KG1 (cell line): ENCODE results near the gene TSR3.
"Not testable (repeated sequence)": the region's sequence is repeated elsewhere in the genome, so short reads cannot be mapped to it uniquely, and the experiment has no call there.

Experiments used
- DNase-seq: peaks from one replicate; lab custom pipeline; 2025; lab: John Stamatoyannopoulos, UW

The TSR3 gene

GRCh38 chr16:1337486-1337885 is 14.2 kb downstream of the TSR3 start:
- DNase-seq = no peak

DNA sequence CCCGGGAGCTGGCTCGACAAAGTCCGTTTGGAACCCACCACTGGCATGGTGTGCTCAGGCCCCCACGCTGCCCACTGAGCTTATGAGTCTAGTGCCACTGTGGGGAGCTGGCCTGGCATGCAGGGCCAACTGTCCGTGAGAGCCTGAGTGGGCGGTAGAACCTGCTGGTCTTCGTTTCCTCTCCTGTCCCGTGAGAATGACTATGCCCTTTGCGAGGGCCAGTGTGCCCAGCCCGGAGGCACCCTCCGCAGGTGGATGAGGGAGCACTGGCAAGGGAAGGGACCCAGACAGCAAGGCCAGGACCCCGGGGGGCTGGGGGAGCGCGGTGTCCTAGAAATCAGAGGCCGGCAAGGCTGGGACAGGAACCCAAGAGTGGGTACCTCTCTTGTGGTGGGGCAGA is 15.1 kb downstream of the TSR3 start:
- no peak for DNase-seq

GRCh38 chr16:1335996-1336395 is 15.7 kb downstream of the TSR3 start:
- DNase-seq = no peak

- no peak for DNase-seq
These were observed 16.3 kb downstream of the TSR3 start for GRCh38 chr16:1335211-1335971.

GRCh38 chr16:1334739-1335138 is 16.9 kb downstream of the TSR3 start:
- no peak for DNase-seq

GRCh38 chr16:1333854-1334700 is 17.6 kb downstream of the TSR3 start:
- DNase-seq = no peak

GRCh38 chr16:1333149-1333812 is 18.4 kb downstream of the TSR3 start, which contains the start of gene BAIAP3:
TSS of gene BAIAP3 (plus strand) at chr16:1333645. CDS start at chr16:1338550, 4,905 bp downstream.
- no peak for DNase-seq

GRCh38 chr16:1332618-1333148 is 19.0 kb downstream of the TSR3 start:
- DNase-seq = no peak

- DNase-seq = peak; percentile 10
These were observed 19.7 kb downstream of the TSR3 start for GRCh38 chr16:1331712-1332617.

- DNase-seq = no peak
These were observed 20.6 kb downstream of the TSR3 start for GRCh38 chr16:1330931-1331711.

DNA sequence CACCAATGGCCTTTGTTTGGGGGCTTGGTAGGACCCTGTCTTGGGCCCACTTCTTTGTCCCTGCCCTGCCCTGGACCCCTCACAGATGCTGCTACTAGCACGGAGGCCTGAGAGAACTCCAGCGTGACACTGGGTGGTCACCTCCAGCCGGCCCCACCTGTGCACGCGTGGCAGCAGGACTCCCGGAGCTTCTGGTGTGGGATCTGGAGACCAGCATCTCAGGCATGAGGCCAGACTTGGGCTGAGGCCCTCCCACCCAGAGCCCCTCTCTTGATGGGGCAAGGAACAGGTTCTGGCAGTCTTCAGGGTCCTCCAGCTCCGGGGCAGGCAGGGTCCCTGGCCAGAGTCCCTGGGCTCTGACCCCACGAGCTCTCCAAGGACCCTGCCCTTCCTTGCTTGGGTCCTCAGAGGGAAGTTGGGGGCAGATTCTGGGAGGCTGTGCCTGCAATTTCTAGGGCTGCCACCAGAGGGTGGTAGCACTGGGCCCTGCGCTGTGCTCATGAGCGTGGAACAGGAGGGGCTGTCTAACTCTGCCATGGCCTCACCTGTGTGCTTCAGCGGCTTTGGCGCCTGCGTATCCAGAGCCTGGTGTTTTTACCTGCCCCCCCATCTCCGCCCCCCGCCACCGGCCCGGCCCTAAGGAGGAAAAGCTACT is 21.3 kb downstream of the TSR3 start:
- no peak for DNase-seq

DNA sequence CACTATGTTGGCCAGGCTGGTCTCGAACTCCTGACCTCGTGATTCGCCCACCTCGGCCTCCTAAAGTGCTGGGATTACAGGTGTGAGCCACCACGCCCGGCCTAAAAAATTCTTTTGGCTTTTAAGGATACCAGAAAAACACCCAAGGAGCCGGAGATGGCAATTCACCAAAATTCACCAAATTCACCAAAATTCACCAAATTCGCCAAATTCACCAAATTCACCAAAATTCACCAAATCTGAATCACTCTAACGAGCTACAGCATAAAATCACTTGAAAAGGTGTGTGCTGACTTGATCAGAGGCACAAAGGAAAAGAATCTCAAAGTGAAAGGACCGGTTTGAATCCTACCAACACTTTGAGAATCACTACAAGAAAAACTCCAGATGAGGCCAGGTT is 22.7 kb downstream of the TSR3 start:
- not testable (repeated sequence) for DNase-seq

- not testable (repeated sequence) for DNase-seq
These were observed 23.5 kb downstream of the TSR3 start for GRCh38 chr16:1328136-1328535.

GRCh38 chr16:1327619-1327947 is 24.1 kb downstream of the TSR3 start:
- DNase-seq = no peak

- no peak for DNase-seq
These were observed 24.6 kb downstream of the TSR3 start for GRCh38 chr16:1326946-1327618.

- DNase-seq = no peak
These were observed 25.3 kb downstream of the TSR3 start for GRCh38 chr16:1326391-1326790.

DNA sequence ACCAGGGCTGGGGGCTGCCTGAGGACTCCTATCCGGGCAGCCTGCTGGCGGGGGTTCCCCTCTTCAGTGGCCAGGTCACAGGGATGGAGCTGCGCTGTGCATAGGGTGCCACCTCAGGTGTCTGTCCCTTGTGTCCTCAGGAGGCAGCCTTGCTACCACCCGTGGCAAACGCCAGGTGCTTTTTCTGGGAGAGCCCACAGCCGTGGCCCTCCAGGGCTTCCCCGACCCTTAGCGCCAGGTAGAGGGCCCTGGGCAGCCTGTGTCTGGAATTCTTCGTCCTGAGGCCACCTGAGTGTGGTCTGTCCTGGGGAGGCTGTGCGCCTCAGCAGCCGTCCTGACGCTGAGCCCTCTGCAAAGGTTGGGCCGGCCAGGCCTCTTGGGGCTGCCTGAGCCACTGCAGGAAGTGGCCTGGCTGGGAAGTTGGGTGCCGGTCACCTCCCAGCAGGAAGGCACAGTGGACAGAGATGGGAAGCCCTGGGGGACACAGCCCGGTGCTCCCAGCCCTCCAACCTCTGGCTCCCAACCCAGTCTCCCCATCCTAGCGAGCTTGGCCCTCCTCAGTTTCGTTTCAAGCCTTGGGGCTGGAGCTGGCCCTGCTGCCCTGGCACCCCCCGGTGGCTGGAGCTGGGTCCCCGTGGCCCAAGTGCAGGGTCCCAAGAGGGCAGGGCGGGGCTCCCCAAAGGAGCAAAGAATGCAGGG is 25.9 kb downstream of the TSR3 start:
- no peak for DNase-seq

DNA sequence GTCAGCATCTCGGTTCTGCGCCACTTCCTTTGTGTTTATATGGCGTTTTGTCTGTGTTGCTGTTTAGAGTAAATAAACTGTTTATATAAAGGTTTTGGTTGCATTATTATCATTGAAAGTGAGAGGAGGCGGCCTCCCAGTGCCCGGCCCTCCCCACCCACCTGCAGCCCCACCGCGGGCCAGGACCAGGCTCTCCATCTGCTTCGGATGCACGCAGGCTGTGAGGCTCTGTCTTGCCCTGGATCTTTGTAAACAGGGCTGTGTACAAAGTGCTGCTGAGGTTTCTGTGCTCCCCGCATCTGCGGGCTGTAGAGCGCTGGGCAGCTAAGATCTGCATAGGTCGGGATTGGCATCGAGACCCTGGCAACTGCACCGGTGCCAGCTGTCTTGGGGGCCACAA is 26.4 kb downstream of the TSR3 start:
- no peak for DNase-seq

DNA sequence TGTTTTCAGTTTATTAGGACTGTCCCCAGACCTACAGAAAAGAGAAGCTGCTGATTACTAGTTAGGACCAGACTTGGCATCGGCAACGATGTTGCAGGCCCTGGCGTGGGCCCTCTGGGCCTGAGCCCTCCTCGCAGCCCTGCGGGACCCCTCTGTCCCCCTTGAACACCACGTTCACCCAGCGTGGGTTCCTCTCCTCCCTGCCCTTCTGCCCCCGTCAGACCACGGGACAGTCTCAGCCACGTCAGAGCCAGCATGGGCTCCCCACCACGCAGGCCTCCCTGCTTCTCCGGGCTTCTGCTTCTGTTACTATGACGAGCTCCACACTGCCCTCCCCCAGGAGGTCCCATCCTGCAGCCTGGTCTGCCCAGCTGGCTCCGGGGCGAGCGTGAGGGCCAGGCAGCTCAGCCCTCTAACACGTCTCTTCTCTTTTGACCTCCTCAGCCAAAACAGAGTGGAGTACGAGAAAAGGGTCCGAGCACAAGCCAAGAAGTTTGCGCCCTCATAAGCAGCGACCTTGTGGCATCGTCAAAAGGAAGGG is 27.3 kb downstream of the TSR3 start:
- no peak for DNase-seq
